ENCODE data around the gene CRAMP1. TPM values are rescaled to one million over a fixed set of nuclear protein-coding genes. Genes with fewer than 3 reads are reported as not detected.
A peak's percentile ranks its signal among the peaks of the same experiment; 100 is the strongest.

CRAMP1 gene
- total and polyA plus RNA-seq, 10 donors: 3.0 to 32.4 (median 17.2) TPM

- no peaks in the 10 kb centered on the region for H3K27me3 ChIP-seq (replicated peaks in 1 of 7)
- 87 to 97% (median 93%) methylated on average over 12 to 13 of the region's 13 CpGs for WGBS, 5 donors
Observed at GRCh38 chr16:1666316-1666715, 54.2 kb downstream of the CRAMP1 start.

GRCh38 chr16:1667271-1667670 lies 55.1 kb downstream of the CRAMP1 start:
- DNase-seq: no peak
- 91 to 98% (median 95%) methylated on average over 5 to 8 of the region's 8 CpGs for WGBS, 5 donors
- no peak overlapping the region for H3K27ac ChIP-seq
- H3K27me3 ChIP-seq (replicated peaks in 1 of 7): no peaks in the 10 kb centered on the region
- H3K36me3 ChIP-seq: peaks cover 2 to 100% (median 99%) of the 10 kb centered on the region in 6 donors
- no peak for TF ChIP-seq POLR2A (IDR thresholded peaks at IDR 0.05)
- no peak for TF ChIP-seq POLR2AphosphoS5 (IDR thresholded peaks at IDR 0.05)
- TF ChIP-seq CTCF (IDR thresholded peaks at IDR 0.05 in 8 of 11, conservative IDR thresholded peaks at IDR 0.05 in 3 of 11): no peak
- intact Hi-C loops (cut with DNase I; ENCODE audit: low total_unique reads): no loop called here
- H3K9me3 ChIP-seq: no peaks in the 10 kb centered on the region
- H3K4me1 ChIP-seq: no peaks in the 10 kb centered on the region
- H3K4me3 ChIP-seq: no peak overlapping the region

More at GRCh38 chr16:1666316-1666715, 54.2 kb downstream of the CRAMP1 start:
- Histone ChIP-seq H3K9me3 (no peaks in the 10 kb centered on the region), H3K27ac (no peak overlapping the region), H3K36me3 (peaks cover 2 to 100% (median 96%) of the 10 kb centered on the region in 6 donors), H3K4me1 (no peaks in the 10 kb centered on the region), H3K4me3 (no peak overlapping the region)
- intact Hi-C loops (cut with DNase I; ENCODE audit: low total_unique reads): no loop called here
- DNase-seq: no peak
- no peak for TF ChIP-seq CTCF (IDR thresholded peaks at IDR 0.05 in 8 of 11, conservative IDR thresholded peaks at IDR 0.05 in 3 of 11)
- no peak for TF ChIP-seq POLR2A (IDR thresholded peaks at IDR 0.05)
- TF ChIP-seq POLR2AphosphoS5 (IDR thresholded peaks at IDR 0.05): no peak

GRCh38 chr16:1667916-1668315 lies 55.8 kb downstream of the CRAMP1 start:
- DNase-seq: no peak
- TF ChIP-seq POLR2AphosphoS5 (IDR thresholded peaks at IDR 0.05): peak in 1 of 3 donors; percentile 22
- no peak for TF ChIP-seq CTCF (IDR thresholded peaks at IDR 0.05 in 8 of 11, conservative IDR thresholded peaks at IDR 0.05 in 3 of 11)
- H3K27me3 ChIP-seq (replicated peaks in 1 of 7): no peaks in the 10 kb centered on the region
- peaks cover 2 to 100% (median 99%) of the 10 kb centered on the region in 6 donors for H3K36me3 ChIP-seq
- WGBS, 5 donors: 92 to 97% (median 95%) methylated on average over 14 of the region's 14 CpGs
- intact Hi-C loops (cut with DNase I; ENCODE audit: low total_unique reads): no loop called here
- H3K4me1 ChIP-seq: no peaks in the 10 kb centered on the region
- no peak overlapping the region for H3K27ac ChIP-seq
- no peak overlapping the region for H3K4me3 ChIP-seq
- H3K9me3 ChIP-seq: no peaks in the 10 kb centered on the region

- peaks cover 2 to 100% (median 94%) of the 10 kb centered on the region in 6 donors for H3K36me3 ChIP-seq
- no peaks in the 10 kb centered on the region for H3K9me3 ChIP-seq
- DNase-seq: no peak
- no peak overlapping the region for H3K27ac ChIP-seq
- intact Hi-C loops (cut with DNase I; ENCODE audit: low total_unique reads): no loop called here
- no peaks in the 10 kb centered on the region for H3K27me3 ChIP-seq (replicated peaks in 1 of 7)
- TF ChIP-seq POLR2AphosphoS5 (IDR thresholded peaks at IDR 0.05) (no peak), CTCF (IDR thresholded peaks at IDR 0.05 in 8 of 11, conservative IDR thresholded peaks at IDR 0.05 in 3 of 11) (no peak), POLR2A (IDR thresholded peaks at IDR 0.05) (no peak)
- no peak overlapping the region for H3K4me3 ChIP-seq
- H3K4me1 ChIP-seq: no peaks in the 10 kb centered on the region
- WGBS, 5 donors: 91 to 97% (median 95%) methylated on average over 23 of the region's 23 CpGs
Observed at GRCh38 chr16:1668612-1669319, 56.6 kb downstream of the CRAMP1 start.
